ENCODE results near the gene DNAI2.
"Not testable (repeated sequence)": the region's sequence is repeated elsewhere in the genome, so short reads cannot be mapped to it uniquely, and the experiment has no call there.

The DNAI2 gene

DNA sequence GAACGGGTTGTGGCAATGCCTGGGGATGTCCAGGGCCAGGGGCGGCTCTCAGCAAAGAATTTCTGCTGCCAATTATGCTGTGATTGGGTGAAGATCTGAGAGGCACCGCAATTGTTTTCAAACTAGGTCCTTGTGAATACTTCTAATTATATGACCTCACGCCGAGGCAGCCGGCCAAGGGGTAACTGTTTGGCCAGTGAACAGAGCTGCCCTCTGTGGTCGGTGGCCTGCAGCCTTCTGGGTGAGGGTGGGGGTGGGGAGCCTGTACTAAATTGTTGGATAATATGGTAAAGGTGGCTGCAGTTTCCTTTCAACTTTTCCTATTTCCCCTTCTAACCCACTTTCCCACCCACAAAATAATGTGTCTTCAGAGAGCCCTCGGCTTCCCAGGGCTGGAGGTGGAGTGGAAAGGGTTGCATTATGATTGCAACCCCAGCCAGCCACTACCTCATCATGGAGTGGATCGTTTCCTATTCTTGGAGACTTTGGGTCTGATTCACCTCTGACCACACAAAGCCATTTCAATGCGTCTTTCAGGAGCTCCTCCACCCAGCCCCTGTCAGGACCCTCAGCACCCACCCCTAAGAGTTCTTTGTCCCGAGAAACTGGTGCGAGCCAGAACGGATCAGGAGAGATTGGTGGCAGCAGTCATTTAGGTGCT lies 2.0 kb upstream of the DNAI2 start:
- H3K4me3 ChIP-seq (ENCODE audit: low read depth in 1 of 5, low read length in 5 of 5): peak overlapping the region in 1 of 5 donors; percentile 20
- H3K4me1 ChIP-seq (ENCODE audit: control insufficient read depth in 5 of 5, insufficient read depth in 5 of 5, low read length in 5 of 5): peaks cover 11 to 52% (median 45%) of the 10 kb centered on the region in 5 donors
- H3K27me3 ChIP-seq (ENCODE audit: control insufficient read depth in 5 of 5, insufficient read depth in 4 of 5, low read length in 5 of 5): peaks cover 5 to 25% (median 13%) of the 10 kb centered on the region in 5 donors
- H3K36me3 ChIP-seq (ENCODE audit: control insufficient read depth in 5 of 5, insufficient read depth in 5 of 5, low read length in 5 of 5): no peaks in the 10 kb centered on the region
- no peak overlapping the region for H3K27ac ChIP-seq (ENCODE audit: low read depth, low read length)
- H3K9me3 ChIP-seq (ENCODE audit: control insufficient read depth in 5 of 5, low read length in 5 of 5): no peaks in the 10 kb centered on the region
- H3K9ac ChIP-seq (ENCODE audit: low read length in 5 of 5): no peak overlapping the region

DNA sequence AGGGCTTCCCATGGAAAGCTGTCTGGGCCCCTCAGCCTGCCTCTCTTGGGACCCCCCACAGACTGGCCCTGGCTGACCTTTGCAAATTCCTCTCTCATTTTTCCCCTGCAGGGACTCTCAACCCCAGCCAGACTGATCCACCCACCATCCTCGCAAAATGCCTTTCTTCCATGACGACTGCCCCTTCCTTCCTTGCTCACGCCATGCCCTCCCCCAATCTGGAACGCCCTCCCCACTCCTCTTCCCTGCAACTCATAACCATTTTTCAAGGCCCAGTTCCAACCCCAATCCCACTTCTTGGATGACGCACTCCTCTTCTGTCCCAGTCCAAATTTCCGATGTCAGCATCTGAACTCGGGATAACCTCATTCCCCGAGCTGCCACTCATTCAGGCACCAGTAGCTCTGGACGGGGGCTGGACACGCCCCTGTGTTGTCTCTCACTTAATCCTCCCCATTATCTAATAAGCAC lies 1.3 kb upstream of the DNAI2 start:
- Histone ChIP-seq H3K27ac (ENCODE audit: low read depth, low read length) (no peak overlapping the region), H3K4me3 (ENCODE audit: low read depth in 1 of 5, low read length in 5 of 5) (peak overlapping the region in 1 of 5 donors; percentile 20), H3K27me3 (ENCODE audit: control insufficient read depth in 5 of 5, insufficient read depth in 4 of 5, low read length in 5 of 5) (peaks cover 5 to 25% (median 13%) of the 10 kb centered on the region in 5 donors), H3K9ac (ENCODE audit: low read length in 5 of 5) (no peak overlapping the region), H3K9me3 (ENCODE audit: control insufficient read depth in 5 of 5, low read length in 5 of 5) (no peaks in the 10 kb centered on the region), H3K36me3 (ENCODE audit: control insufficient read depth in 5 of 5, insufficient read depth in 5 of 5, low read length in 5 of 5) (no peaks in the 10 kb centered on the region), H3K4me1 (ENCODE audit: control insufficient read depth in 5 of 5, insufficient read depth in 5 of 5, low read length in 5 of 5) (peaks cover 11 to 55% (median 45%) of the 10 kb centered on the region in 5 donors)

DNA sequence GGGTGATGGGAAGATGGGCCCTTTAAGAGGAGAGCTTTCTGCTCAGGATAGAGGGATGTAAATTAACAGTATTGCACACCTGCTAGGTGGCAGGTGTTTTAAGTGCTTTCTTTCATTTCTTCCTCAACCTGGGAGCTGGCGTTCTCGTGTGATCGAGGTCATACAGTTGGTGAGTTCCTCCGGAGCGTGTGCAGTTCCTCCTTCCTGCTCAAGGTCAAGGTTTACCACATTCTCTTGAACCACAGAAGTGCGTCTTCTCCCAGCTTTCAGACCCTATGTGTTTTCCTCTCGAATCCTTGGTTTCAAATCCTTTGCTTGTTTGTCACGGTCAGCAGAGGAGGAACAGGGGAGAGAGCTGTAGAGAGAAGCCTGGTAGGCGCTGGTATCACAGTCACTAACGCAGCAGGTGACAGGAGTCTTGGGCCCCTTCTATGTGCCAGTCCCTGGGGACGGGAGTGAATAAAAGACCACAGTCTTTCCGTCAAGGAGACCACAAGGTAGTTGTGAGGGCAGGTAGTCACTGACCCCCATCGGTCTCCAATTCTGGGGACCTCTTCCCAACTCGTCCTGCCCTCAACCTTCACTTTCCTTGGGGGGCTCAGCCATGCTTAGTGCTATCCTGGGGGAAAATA lies 791 bp downstream of the DNAI2 start:
- Histone ChIP-seq H3K4me3 (ENCODE audit: low read depth in 1 of 5, low read length in 5 of 5) (peak overlapping the region in 1 of 5 donors; percentile 16), H3K4me1 (ENCODE audit: control insufficient read depth in 5 of 5, insufficient read depth in 5 of 5, low read length in 5 of 5) (peaks cover 11 to 55% (median 45%) of the 10 kb centered on the region in 5 donors), H3K27ac (ENCODE audit: low read depth, low read length) (no peak overlapping the region)

DNA sequence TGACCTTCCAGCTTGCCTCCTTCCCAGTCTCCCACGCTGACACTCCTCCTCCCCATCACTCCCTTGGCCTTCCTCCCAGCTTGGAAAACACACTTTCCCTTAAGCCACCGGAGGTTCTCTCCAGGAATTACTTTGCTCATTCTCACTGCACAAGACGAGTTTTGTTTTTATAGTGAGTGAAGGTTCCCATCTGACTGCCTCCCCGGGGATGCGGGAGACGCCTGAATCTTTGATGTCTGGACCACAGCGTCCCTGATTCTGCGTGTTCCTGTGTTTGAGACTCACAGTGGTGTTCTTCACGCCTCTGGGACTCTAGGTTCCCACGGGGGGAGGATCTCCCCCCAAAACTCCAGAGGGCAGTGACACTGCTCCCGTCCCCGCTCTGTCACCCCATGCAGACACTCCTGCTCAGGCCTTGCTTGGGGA lies 2.0 kb downstream of the DNAI2 start:
- peaks cover 11 to 55% (median 45%) of the 10 kb centered on the region in 5 donors for H3K4me1 ChIP-seq (ENCODE audit: control insufficient read depth in 5 of 5, insufficient read depth in 5 of 5, low read length in 5 of 5)
- peak overlapping the region in 2 of 5 donors; percentile 59 to 85 for H3K9ac ChIP-seq (ENCODE audit: low read length in 5 of 5)
- H3K36me3 ChIP-seq (ENCODE audit: control insufficient read depth in 5 of 5, insufficient read depth in 5 of 5, low read length in 5 of 5): no peaks in the 10 kb centered on the region
- H3K27ac ChIP-seq (ENCODE audit: low read depth, low read length): no peak overlapping the region
- no peaks in the 10 kb centered on the region for H3K9me3 ChIP-seq (ENCODE audit: control insufficient read depth in 5 of 5, low read length in 5 of 5)
- peaks cover 5 to 17% (median 13%) of the 10 kb centered on the region in 5 donors for H3K27me3 ChIP-seq (ENCODE audit: control insufficient read depth in 5 of 5, insufficient read depth in 4 of 5, low read length in 5 of 5)
- H3K4me3 ChIP-seq (ENCODE audit: low read depth in 1 of 5, low read length in 5 of 5): peak overlapping the region in 1 of 5 donors; percentile 48

More for the DNA sequence above, 791 bp downstream of the DNAI2 start:
- Histone ChIP-seq H3K9ac (ENCODE audit: low read length in 5 of 5) (no peak overlapping the region), H3K9me3 (ENCODE audit: control insufficient read depth in 5 of 5, low read length in 5 of 5) (no peaks in the 10 kb centered on the region), H3K27me3 (ENCODE audit: control insufficient read depth in 5 of 5, insufficient read depth in 4 of 5, low read length in 5 of 5) (peaks cover 5 to 17% (median 13%) of the 10 kb centered on the region in 5 donors), H3K36me3 (ENCODE audit: control insufficient read depth in 5 of 5, insufficient read depth in 5 of 5, low read length in 5 of 5) (no peaks in the 10 kb centered on the region)

DNA sequence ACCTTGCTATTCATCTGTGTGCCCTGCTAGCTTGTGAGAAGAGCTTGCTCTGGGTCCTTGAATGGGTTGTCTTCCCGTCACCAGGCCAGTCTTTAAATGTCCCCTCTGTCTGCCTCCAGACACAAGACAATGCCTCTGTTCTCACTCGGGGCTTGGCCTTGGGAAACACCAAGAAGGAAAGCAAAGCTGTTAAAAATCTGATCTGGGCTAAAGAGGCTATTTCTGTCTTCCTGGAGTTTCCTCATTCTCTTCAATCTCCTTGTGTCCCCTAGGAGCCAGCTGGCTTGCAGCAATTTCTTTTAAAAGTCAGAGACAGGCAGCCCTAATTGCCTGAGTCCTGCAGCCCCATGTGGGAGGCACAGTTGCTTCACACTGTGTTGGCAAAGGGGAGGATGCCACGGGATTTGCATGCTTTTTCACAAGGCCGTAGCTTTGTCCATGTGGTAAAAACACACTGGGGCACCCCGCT lies 2.5 kb downstream of the DNAI2 start:
- Histone ChIP-seq H3K9ac (ENCODE audit: low read length in 5 of 5) (peak overlapping the region in 2 of 5 donors; percentile 59 to 85), H3K36me3 (ENCODE audit: control insufficient read depth in 5 of 5, insufficient read depth in 5 of 5, low read length in 5 of 5) (no peaks in the 10 kb centered on the region), H3K27ac (ENCODE audit: low read depth, low read length) (no peak overlapping the region), H3K9me3 (ENCODE audit: control insufficient read depth in 5 of 5, low read length in 5 of 5) (no peaks in the 10 kb centered on the region), H3K27me3 (ENCODE audit: control insufficient read depth in 5 of 5, insufficient read depth in 4 of 5, low read length in 5 of 5) (peaks cover 5 to 17% (median 15%) of the 10 kb centered on the region in 5 donors), H3K4me1 (ENCODE audit: control insufficient read depth in 5 of 5, insufficient read depth in 5 of 5, low read length in 5 of 5) (peaks cover 11 to 54% (median 45%) of the 10 kb centered on the region in 5 donors), H3K4me3 (ENCODE audit: low read depth in 1 of 5, low read length in 5 of 5) (peak overlapping the region in 1 of 5 donors; percentile 48)

DNA sequence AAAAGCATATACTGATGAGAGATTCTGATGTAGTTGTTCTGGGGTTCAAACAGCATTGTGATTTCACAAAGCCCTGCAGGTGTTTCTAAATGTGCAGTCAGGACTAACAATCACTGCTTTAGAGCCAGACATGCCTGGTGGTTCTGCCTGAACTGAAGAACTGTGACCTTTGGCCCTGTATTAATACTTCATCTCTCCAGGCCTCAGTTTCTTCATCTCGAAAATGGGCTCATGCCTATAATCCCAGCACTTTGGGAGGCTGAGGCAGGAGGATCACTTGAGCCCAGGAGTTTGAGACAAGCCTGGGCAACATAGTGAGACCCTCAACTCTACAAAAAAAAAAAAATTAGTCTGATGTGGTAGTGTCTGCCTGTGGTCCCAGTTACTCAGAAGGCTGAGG lies 3.9 kb downstream of the DNAI2 start:
- Histone ChIP-seq H3K27ac (ENCODE audit: low read depth, low read length) (no peak overlapping the region), H3K9ac (ENCODE audit: low read length in 5 of 5) (no peak overlapping the region), H3K4me3 (ENCODE audit: low read depth in 1 of 5, low read length in 5 of 5) (no peak overlapping the region), H3K27me3 (ENCODE audit: control insufficient read depth in 5 of 5, insufficient read depth in 4 of 5, low read length in 5 of 5) (peaks cover 5 to 19% (median 13%) of the 10 kb centered on the region in 5 donors), H3K36me3 (ENCODE audit: control insufficient read depth in 5 of 5, insufficient read depth in 5 of 5, low read length in 5 of 5) (no peaks in the 10 kb centered on the region), H3K9me3 (ENCODE audit: control insufficient read depth in 5 of 5, low read length in 5 of 5) (no peaks in the 10 kb centered on the region), H3K4me1 (ENCODE audit: control insufficient read depth in 5 of 5, insufficient read depth in 5 of 5, low read length in 5 of 5) (peaks cover 11 to 41% (median 35%) of the 10 kb centered on the region in 5 donors)

DNA sequence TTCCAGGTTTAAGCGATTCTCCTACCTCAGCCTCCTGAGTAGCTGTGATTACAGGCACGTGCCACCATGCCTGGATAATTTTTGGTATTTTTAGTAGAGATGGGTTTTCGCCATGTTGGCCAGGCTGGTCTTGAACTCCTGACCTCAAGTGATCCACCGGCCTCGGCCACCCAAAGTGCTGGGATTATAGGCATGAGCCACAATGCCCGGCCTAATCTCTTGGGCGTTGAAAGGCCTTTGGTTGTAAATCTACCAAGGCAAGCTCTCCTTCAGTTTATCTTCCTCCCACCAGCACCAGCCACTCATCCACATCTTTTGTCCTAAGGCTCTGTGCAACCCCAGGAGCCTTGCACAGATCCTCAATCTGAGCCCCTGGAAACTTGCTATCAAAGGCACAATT lies 5.6 kb downstream of the DNAI2 start:
- H3K4me1 ChIP-seq (ENCODE audit: control insufficient read depth in 5 of 5, insufficient read depth in 5 of 5, low read length in 5 of 5): peaks cover 11 to 27% (median 21%) of the 10 kb centered on the region in 5 donors
- H3K4me3 ChIP-seq (ENCODE audit: low read depth in 1 of 5, low read length in 5 of 5); H3K27ac ChIP-seq (ENCODE audit: low read depth, low read length); H3K9ac ChIP-seq (ENCODE audit: low read length in 5 of 5); H3K9me3 ChIP-seq (ENCODE audit: control insufficient read depth in 5 of 5, low read length in 5 of 5); H3K27me3 ChIP-seq (ENCODE audit: control insufficient read depth in 5 of 5, insufficient read depth in 4 of 5, low read length in 5 of 5); H3K36me3 ChIP-seq (ENCODE audit: control insufficient read depth in 5 of 5, insufficient read depth in 5 of 5, low read length in 5 of 5): not testable (repeated sequence)

DNA sequence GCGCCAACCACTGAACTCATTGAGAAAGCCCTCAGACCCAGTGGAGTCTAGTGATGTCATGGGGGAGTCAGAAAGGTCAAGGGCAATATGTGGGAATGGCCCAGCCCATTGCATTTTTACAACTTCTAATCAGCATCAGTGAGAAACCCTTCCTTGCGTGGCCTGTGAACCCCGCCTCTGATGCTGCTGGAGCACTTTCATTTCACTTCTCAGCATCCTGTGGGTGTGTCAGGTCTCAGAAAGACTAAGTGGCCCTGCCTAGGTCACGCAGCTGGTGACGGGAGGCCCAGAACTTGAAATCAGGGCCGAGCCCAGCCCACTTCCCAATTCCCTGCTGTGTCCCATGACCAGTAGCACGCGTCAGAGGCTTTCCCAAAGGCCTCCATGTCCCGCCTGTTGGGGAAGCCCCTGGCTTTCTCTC lies 6.1 kb downstream of the DNAI2 start:
- Histone ChIP-seq H3K36me3 (ENCODE audit: control insufficient read depth in 5 of 5, insufficient read depth in 5 of 5, low read length in 5 of 5) (no peaks in the 10 kb centered on the region), H3K4me3 (ENCODE audit: low read depth in 1 of 5, low read length in 5 of 5) (no peak overlapping the region), H3K4me1 (ENCODE audit: control insufficient read depth in 5 of 5, insufficient read depth in 5 of 5, low read length in 5 of 5) (peaks cover 11 to 23% (median 22%) of the 10 kb centered on the region in 5 donors), H3K9me3 (ENCODE audit: control insufficient read depth in 5 of 5, low read length in 5 of 5) (no peaks in the 10 kb centered on the region), H3K27ac (ENCODE audit: low read depth, low read length) (no peak overlapping the region), H3K9ac (ENCODE audit: low read length in 5 of 5) (no peak overlapping the region), H3K27me3 (ENCODE audit: control insufficient read depth in 5 of 5, insufficient read depth in 4 of 5, low read length in 5 of 5) (peaks cover 4 to 8% (median 6%) of the 10 kb centered on the region in 5 donors)

DNA sequence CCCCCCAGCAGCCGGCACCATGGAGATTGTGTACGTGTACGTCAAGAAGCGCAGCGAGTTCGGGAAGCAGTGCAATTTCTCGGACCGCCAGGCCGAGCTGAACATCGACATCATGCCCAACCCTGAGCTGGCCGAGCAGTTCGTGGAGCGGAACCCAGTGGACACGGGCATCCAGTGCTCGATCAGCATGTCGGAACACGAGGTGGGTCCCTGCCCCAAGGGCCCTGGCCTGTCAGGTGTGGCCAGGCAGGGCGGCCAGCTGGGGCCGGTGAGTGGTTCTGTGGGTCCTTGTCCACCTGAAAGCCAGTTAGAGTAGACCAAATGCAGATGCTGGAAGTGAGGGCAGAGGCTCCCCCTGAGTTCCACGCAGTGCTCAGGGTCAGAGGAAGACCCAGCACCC lies 7.8 kb downstream of the DNAI2 start:
- no peaks in the 10 kb centered on the region for H3K9me3 ChIP-seq (ENCODE audit: control insufficient read depth in 5 of 5, low read length in 5 of 5)
- H3K27ac ChIP-seq (ENCODE audit: low read depth, low read length): no peak overlapping the region
- H3K9ac ChIP-seq (ENCODE audit: low read length in 5 of 5): no peak overlapping the region
- H3K4me1 ChIP-seq (ENCODE audit: control insufficient read depth in 5 of 5, insufficient read depth in 5 of 5, low read length in 5 of 5): peaks cover under 1 to 12% (median 8%) of the 10 kb centered on the region in 5 donors
- H3K27me3 ChIP-seq (ENCODE audit: control insufficient read depth in 5 of 5, insufficient read depth in 4 of 5, low read length in 5 of 5): peaks cover 3 to 8% (median 6%) of the 10 kb centered on the region in 5 donors
- H3K4me3 ChIP-seq (ENCODE audit: low read depth in 1 of 5, low read length in 5 of 5): no peak overlapping the region
- H3K36me3 ChIP-seq (ENCODE audit: control insufficient read depth in 5 of 5, insufficient read depth in 5 of 5, low read length in 5 of 5): no peaks in the 10 kb centered on the region

DNA sequence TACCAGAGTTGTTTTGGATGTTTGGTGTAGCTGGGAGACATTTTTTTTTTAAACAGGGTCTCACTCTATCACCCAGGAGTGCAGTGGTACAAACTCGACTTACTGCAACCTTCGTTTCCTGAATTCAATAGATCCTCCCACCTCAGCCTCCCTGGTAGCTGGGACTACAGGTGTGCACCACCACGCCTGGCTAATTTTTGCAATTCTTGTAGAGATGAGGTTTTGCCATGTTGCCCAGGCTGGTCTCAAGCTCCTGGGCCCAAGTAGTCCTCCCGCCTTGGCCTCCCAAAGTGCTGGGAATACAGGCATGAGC lies 8.2 kb downstream of the DNAI2 start:
- H3K27me3 ChIP-seq (ENCODE audit: control insufficient read depth in 5 of 5, insufficient read depth in 4 of 5, low read length in 5 of 5); H3K9ac ChIP-seq (ENCODE audit: low read length in 5 of 5); H3K9me3 ChIP-seq (ENCODE audit: control insufficient read depth in 5 of 5, low read length in 5 of 5); H3K4me3 ChIP-seq (ENCODE audit: low read depth in 1 of 5, low read length in 5 of 5); H3K27ac ChIP-seq (ENCODE audit: low read depth, low read length); H3K4me1 ChIP-seq (ENCODE audit: control insufficient read depth in 5 of 5, insufficient read depth in 5 of 5, low read length in 5 of 5); H3K36me3 ChIP-seq (ENCODE audit: control insufficient read depth in 5 of 5, insufficient read depth in 5 of 5, low read length in 5 of 5): not testable (repeated sequence)

All from subcutaneous abdominal adipose tissue (tissue), 5 donors.